Neural crest cell (in vitro differentiated cells): Measurements from ENCODE around the gene CDKN2AIPNL. TPM values are rescaled to one million over a fixed set of nuclear protein-coding genes. Genes with fewer than 3 reads are reported as not detected.
"Not testable (repeated sequence)": the region's sequence is repeated elsewhere in the genome, so short reads cannot be mapped to it uniquely, and the experiment has no call there.

Source experiments
- DNase-seq: peaks from one replicate; pipeline ENCODE4 v3.0.0; 2021; ENCODE audit warnings: low read depth, mixed read lengths, low spot score
- H3K27ac Mint-ChIP-seq: one replicate; pipeline ENCODE4 v1.8.0; 2021; ENCODE audit warnings: mild to moderate bottlenecking, mixed read lengths; ENCODE audit not compliant: unreplicated experiment
- H3K27me3 Mint-ChIP-seq: 2 replicates; pipeline ENCODE4 v1.8.0; 2021; ENCODE audit warnings: low read depth, mild to moderate bottlenecking, mixed read lengths
- H3K36me3 Mint-ChIP-seq: 2 replicates; pipeline ENCODE4 v1.8.0; 2021; ENCODE audit warnings: low read depth, mild to moderate bottlenecking, mixed read lengths
- H3K4me1 Mint-ChIP-seq: 2 replicates; pipeline ENCODE4 v1.8.0; 2021; ENCODE audit warnings: mixed read lengths
- H3K4me3 Mint-ChIP-seq: one replicate; pipeline ENCODE4 v1.8.0; 2021; ENCODE audit warnings: mild to moderate bottlenecking, mixed read lengths
- H3K9me3 Mint-ChIP-seq: 2 replicates; pipeline ENCODE4 v1.8.0; 2021; ENCODE audit warnings: mixed read lengths
- CTCF ChIP-seq: fragments of 200-600 bp; sonication (generic); conservative IDR thresholded peaks from 2 replicates; pipeline ENCODE4 v1.5.0; 2021; ENCODE audit warnings: antibody characterized with exemption, mild to moderate bottlenecking
- total RNA-seq: library from RNA; stranded (reverse); gene quantifications from 2 replicates; pipeline ENCODE4 v1.2.1, GENCODE V29; 2021

The CDKN2AIPNL gene
- total RNA-seq, 1 donor from 2014 or later: 47.0 TPM

DNA sequence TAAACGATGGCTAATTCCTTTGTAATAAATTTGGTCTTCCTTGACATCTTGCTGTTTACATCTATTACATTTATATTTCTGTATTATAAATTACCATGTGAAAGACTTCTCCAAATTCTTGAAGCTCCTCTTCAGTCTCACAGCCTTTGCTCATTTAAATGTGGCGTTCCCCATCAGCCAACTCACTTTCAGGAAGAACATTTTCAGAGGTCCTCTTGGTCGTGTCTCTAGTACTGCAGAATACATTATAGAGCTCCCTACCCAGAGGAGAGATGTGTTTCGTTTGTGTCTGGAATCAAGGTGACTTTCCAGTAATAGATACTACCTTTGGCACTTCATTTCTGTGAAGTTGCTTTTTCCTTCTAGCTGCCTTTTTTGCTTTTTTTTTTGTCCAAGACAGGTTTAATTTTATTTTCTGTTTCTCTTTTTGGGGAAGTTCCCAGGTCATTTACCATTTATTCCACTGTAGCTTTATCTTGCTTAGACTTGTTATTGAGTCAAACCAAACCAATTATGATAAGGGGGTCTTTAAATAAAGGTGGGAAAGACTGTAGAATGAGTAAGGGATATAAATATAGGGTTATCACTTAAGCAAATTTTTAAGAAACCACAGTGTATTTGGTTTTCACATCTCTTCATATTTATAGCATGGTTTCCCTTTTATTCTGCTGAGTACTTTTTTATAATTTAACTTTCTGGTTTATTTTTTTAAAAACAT is 27.5 kb downstream of the CDKN2AIPNL start:
- Mint-ChIP-seq H3K27me3 (no peaks in the 10 kb centered on the region), H3K4me3 (no peak overlapping the region), H3K27ac (no peak overlapping the region), H3K36me3 (peaks cover 16% of the 10 kb centered on the region), H3K4me1 (no peaks in the 10 kb centered on the region), H3K9me3 (no peaks in the 10 kb centered on the region)
- TF ChIP-seq CTCF: no peak
- no peak for DNase-seq

- not testable (repeated sequence) for H3K4me3 Mint-ChIP-seq, H3K27ac Mint-ChIP-seq, DNase-seq, H3K4me1 Mint-ChIP-seq, H3K9me3 Mint-ChIP-seq, H3K27me3 Mint-ChIP-seq
- H3K36me3 Mint-ChIP-seq: peaks cover 11% of the 10 kb centered on the region
Observed at GRCh38 chr5:134382204-134382603, 29.5 kb downstream of the CDKN2AIPNL start.

GRCh38 chr5:134380346-134380745 is 31.3 kb downstream of the CDKN2AIPNL start:
- Mint-ChIP-seq H3K27ac (no peak overlapping the region), H3K4me3 (no peak overlapping the region), H3K27me3 (no peaks in the 10 kb centered on the region), H3K36me3 (peaks cover 13% of the 10 kb centered on the region), H3K4me1 (no peaks in the 10 kb centered on the region), H3K9me3 (no peaks in the 10 kb centered on the region)
- DNase-seq: no peak
- no peak for TF ChIP-seq CTCF

GRCh38 chr5:134374232-134374631 is 37.4 kb downstream of the CDKN2AIPNL start:
- peaks cover 29% of the 10 kb centered on the region for H3K4me1 Mint-ChIP-seq
- peak overlapping the region; percentile 65 for H3K4me3 Mint-ChIP-seq
- no peak overlapping the region for H3K27ac Mint-ChIP-seq
- H3K9me3 Mint-ChIP-seq: peaks cover 4% of the 10 kb centered on the region
- H3K36me3 Mint-ChIP-seq: peaks cover 10% of the 10 kb centered on the region
- TF ChIP-seq CTCF: no peak
- no peak for DNase-seq
- peaks cover 6% of the 10 kb centered on the region for H3K27me3 Mint-ChIP-seq

- DNase-seq, H3K27ac Mint-ChIP-seq, H3K27me3 Mint-ChIP-seq, H3K9me3 Mint-ChIP-seq: not testable (repeated sequence)
- peaks cover 10% of the 10 kb centered on the region for H3K36me3 Mint-ChIP-seq
- H3K4me1 Mint-ChIP-seq: peaks cover 29% of the 10 kb centered on the region
- H3K4me3 Mint-ChIP-seq: peak overlapping the region; percentile 47
Observed at GRCh38 chr5:134373633-134374032, 38.0 kb downstream of the CDKN2AIPNL start.

DNA sequence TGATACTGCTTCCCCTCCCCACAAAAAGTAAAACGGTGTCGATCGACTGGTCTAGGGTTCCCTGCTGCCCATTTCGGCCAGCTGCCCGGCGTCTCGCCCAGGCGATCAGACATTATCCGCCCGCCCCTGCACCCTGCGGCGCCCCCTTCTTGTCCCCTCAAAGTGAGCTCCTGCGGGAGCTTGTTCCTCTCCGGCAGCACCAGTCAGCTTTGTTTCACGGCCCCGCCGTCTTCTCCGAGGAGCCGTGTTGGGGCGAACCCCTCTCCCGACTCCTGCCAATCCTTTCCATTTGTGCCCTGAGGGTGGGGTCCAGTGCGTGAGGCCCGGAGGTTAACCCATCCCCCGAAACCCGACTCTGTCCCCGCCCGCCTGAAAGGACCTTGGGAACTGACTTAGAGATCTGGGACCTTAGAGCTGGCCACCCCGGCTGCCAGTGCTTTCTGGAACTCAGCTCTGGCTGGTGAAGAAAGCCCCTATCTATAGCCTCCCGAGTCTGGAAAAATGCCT is 39.8 kb downstream of the CDKN2AIPNL start:
- DNase-seq: peak; percentile 48
- H3K9me3 Mint-ChIP-seq: peaks cover 9% of the 10 kb centered on the region
- no peak for TF ChIP-seq CTCF
- peak overlapping the region; percentile 99 for H3K27ac Mint-ChIP-seq
- peaks cover 36% of the 10 kb centered on the region for H3K4me1 Mint-ChIP-seq
- H3K27me3 Mint-ChIP-seq: peaks cover 6% of the 10 kb centered on the region
- peak overlapping the region; percentile 96 for H3K4me3 Mint-ChIP-seq
- peaks cover 12% of the 10 kb centered on the region for H3K36me3 Mint-ChIP-seq
